GM18520 (cell line): ENCODE measurements around the gene ADAMTS5.

Experiments used
- ATAC-seq: cut with Tn5 transposase; IDR thresholded peaks from one replicate; pipeline ENCODE4 v1.9.1; 2021; ENCODE audit not compliant: unreplicated experiment

ADAMTS5 gene

DNA sequence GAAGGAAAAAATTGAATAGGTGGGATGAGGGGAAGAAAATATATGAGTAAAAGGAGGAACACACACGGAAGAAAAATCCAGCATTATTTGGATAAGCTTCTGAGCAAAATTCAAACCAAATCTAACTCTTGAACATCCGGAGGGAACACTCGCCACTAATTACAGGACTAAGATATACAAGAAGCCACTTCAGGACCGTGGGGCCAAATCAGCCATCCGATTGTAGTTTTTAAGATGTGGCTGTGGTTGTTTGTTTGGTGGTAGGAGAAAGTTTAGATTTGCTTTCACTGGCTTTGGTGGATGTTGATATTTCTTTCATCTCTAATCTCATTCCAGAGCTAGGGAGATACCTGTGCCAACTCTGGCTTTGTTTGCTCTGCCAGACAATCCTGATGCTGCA, 78.0 kb downstream of the ADAMTS5 start:
- no peak for ATAC-seq

DNA sequence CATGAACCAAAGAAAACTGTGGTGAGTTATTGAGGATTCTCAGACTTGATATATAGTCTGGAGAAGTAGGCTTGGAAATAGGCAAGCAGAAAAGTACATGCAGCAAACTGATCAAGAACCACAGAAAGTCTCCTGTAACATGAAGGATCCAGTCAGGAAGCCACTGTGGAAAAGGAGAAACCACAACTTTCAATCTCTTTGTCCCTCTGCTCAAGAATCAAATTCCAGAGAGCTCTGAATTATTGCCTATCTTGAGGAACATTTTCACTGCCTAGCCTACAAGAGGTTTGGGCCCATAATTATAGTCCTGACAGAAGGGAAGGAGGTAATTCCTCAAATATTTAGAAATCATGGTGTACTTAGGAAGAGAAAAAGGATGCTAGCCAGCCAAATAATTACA, 78.6 kb downstream of the ADAMTS5 start:
- no peak for ATAC-seq

GRCh38 chr21:26887251-26887650, 79.6 kb downstream of the ADAMTS5 start:
- ATAC-seq, result no peak

DNA sequence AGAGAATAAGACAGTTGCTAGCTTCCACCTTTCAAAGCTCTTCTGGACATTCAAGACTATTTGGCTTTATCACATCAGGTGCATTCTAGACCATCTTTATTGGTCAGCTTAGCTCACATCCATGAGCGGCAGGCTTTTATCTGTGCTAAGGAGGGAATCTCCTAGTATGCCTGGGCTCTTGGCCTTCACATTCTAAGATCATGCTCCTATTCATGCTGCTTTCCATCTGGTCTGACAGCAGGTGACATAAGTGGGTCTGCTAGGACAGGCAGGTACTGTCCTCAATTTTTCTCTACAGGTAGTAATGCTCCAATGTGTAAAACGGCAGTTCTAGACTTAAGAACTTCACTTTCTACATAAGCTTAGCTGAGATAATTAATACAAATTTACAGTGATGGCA, 82.5 kb downstream of the ADAMTS5 start:
- ATAC-seq, result no peak

DNA sequence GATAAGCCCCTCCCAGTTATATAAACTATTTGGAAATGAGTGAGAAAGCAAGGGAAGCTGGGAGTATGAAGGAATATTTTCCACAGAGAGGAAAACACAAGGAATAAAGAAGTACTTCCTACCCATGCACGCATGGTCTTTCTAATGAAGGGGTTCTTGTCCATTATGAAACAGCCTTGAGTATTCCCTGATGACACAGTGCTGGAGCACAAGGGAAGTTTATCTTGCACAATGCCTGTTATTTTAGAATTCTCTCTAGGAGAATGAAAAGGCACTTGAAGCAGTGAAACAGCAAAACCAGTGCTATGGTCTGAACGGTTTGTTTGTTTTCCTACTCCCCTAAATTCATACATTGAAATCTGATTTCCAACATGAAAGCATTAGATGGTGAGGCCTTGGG, 83.1 kb downstream of the ADAMTS5 start:
- no peak for ATAC-seq

- ATAC-seq, result no peak
Observed at GRCh38 chr21:26881504-26882228, 85.2 kb downstream of the ADAMTS5 start.

- ATAC-seq, result no peak
Observed at GRCh38 chr21:26877018-26877417, 89.9 kb downstream of the ADAMTS5 start.

DNA sequence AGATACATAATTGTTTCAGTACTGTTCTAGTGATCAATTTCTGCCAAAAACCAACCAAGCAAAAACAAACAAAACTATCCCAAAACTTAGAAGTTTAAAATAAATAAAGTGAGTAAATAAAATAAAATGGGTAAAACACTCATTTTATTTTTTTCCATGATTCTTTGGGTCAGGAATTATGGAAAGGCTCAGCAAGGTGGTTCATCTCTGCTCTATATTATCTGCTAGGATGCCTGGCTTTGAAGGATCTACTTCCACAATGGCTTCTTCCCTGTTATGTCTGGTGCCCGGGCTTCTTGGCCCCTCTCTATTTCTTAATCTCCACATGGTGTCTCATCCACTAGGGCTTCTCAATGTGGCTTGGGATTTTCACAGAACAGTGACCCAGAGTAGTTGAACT, 92.5 kb downstream of the ADAMTS5 start:
- ATAC-seq, result no peak
